ENCODE measurements around the gene SCNN1G. TPM values are rescaled to one million over a fixed set of nuclear protein-coding genes. Genes with fewer than 3 reads are reported as not detected.

Gene SCNN1G
- total and polyA plus RNA-seq, 2 of the 13 experiments (the other 11 are each of a cell fraction or from before 2014, with no cell fraction given): not detected

- TF ChIP-seq, protein P1, sequence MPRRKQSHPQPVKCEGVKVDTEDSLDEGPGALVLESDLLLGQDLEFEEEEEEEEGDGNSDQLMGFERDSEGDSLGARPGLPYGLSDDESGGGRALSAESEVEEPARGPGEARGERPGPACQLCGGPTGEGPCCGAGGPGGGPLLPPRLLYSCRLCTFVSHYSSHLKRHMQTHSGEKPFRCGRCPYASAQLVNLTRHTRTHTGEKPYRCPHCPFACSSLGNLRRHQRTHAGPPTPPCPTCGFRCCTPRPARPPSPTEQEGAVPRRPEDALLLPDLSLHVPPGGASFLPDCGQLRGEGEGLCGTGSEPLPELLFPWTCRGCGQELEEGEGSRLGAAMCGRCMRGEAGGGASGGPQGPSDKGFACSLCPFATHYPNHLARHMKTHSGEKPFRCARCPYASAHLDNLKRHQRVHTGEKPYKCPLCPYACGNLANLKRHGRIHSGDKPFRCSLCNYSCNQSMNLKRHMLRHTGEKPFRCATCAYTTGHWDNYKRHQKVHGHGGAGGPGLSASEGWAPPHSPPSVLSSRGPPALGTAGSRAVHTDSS (CRISPR knock-in tag; conservative IDR thresholded peaks at IDR 0.05): no peak
- TF ChIP-seq ZNF317 (CRISPR knock-in tag; IDR thresholded peaks at IDR 0.05): no peak
- no peak for TF ChIP-seq REXO4 (CRISPR knock-in tag; IDR thresholded peaks at IDR 0.05; ENCODE audit: borderline replicate concordance)
- no peak for TF ChIP-seq ZBTB20 (CRISPR knock-in tag; IDR thresholded peaks at IDR 0.05; ENCODE audit: borderline replicate concordance, low read depth)
- no peak for TF ChIP-seq GFI1 (CRISPR knock-in tag; IDR thresholded peaks at IDR 0.05; ENCODE audit: borderline replicate concordance)
- no peak for TF ChIP-seq EZH2 (conservative IDR thresholded peaks at IDR 0.05; ENCODE audit: low read depth, low read length)
- TF ChIP-seq ZNF652 (CRISPR knock-in tag; IDR thresholded peaks at IDR 0.05; ENCODE audit: borderline replicate concordance, low read depth): no peak
- TF ChIP-seq HMGXB4 (CRISPR knock-in tag; IDR thresholded peaks at IDR 0.05; ENCODE audit: borderline replicate concordance in 1 of 2, low read depth in 1 of 2): peak; percentile 95 to 97
- no peak for TF ChIP-seq ATF5 (CRISPR knock-in tag; IDR thresholded peaks at IDR 0.05; ENCODE audit: low read depth)
- TF ChIP-seq ZNF563 (CRISPR knock-in tag; IDR thresholded peaks at IDR 0.05): no peak
- TF ChIP-seq SMC3 (IDR thresholded peaks at IDR 0.05; ENCODE audit: low read length): peak; percentile 60; the same call in 1 of the 2 replicates
- TF ChIP-seq U2AF2 (IDR thresholded peaks at IDR 0.05; ENCODE audit: low read depth, low read length): peak; percentile 93
- peak; percentile 82 for TF ChIP-seq MIXL1 (CRISPR knock-in tag; IDR thresholded peaks at IDR 0.05)
- TF ChIP-seq ZNF713 (CRISPR knock-in tag; IDR thresholded peaks at IDR 0.05): peak; percentile 67; the same call in 1 of the 2 replicates
- no peak for TF ChIP-seq USF2 (IDR thresholded peaks at IDR 0.05; ENCODE audit: low read depth, low read length)
- TF ChIP-seq USF2 (CRISPR knock-in tag; IDR thresholded peaks at IDR 0.05; ENCODE audit: borderline replicate concordance): no peak
- TF ChIP-seq RELA (CRISPR knock-in tag; IDR thresholded peaks at IDR 0.05): peak; percentile 90; the same call in 1 of the 2 replicates
- TF ChIP-seq ZNF772 (CRISPR knock-in tag; IDR thresholded peaks at IDR 0.05): peak; percentile 21; the same call in 1 of the 2 replicates
- no peak for TF ChIP-seq PRDM10 (CRISPR knock-in tag; IDR thresholded peaks at IDR 0.05; ENCODE audit: low read depth)
- TF ChIP-seq NCOA2 (CRISPR knock-in tag; IDR thresholded peaks at IDR 0.05): 0 out of 2 replicates have a peak, but pooled peaks have one; percentile 13
- no peak for TF ChIP-seq EED (CRISPR knock-in tag; IDR thresholded peaks at IDR 0.05)
Measured at GRCh38 chr16:23182206-23182678, 303 bp upstream of the SCNN1G start (continued).

All from HepG2 (cell line).